ENCODE data around the gene GSTP1. TPM values are rescaled to one million over a fixed set of nuclear protein-coding genes. Genes with fewer than 3 reads are reported as not detected.

Gene GSTP1
- total RNA-seq, 1 donor from 2014 or later: 751 TPM

- no peak for DNase-seq
- no peaks in the 10 kb centered on the region for H3K9me3 ChIP-seq
- no peaks in the 10 kb centered on the region for H3K4me1 ChIP-seq
- H3K36me3 ChIP-seq: no peaks in the 10 kb centered on the region
- H3K27me3 ChIP-seq: no peaks in the 10 kb centered on the region
- H3K4me3 ChIP-seq: no peak overlapping the region
- TF ChIP-seq CTCF (IDR thresholded peaks at IDR 0.05): no peak
- no peak for ATAC-seq
- intact Hi-C loops (cut with DNase I): no loop called here
- no peak overlapping the region for H3K27ac ChIP-seq
These were observed 44.1 kb upstream of the GSTP1 start for GRCh38 chr11:67539550-67539949.

- H3K4me3 ChIP-seq: no peak overlapping the region
- no peak overlapping the region for H3K27ac ChIP-seq
- DNase-seq (no peak), ATAC-seq (no peak)
- no peaks in the 10 kb centered on the region for H3K36me3 ChIP-seq
- intact Hi-C loops (cut with DNase I): no loop called here
- no peaks in the 10 kb centered on the region for H3K27me3 ChIP-seq
- H3K4me1 ChIP-seq: no peaks in the 10 kb centered on the region
- TF ChIP-seq CTCF (IDR thresholded peaks at IDR 0.05): no peak
- H3K9me3 ChIP-seq: no peaks in the 10 kb centered on the region
These were observed 42.4 kb upstream of the GSTP1 start for GRCh38 chr11:67541198-67541597.

GRCh38 chr11:67542169-67542568, 41.4 kb upstream of the GSTP1 start:
- no peak overlapping the region for H3K27ac ChIP-seq
- no peaks in the 10 kb centered on the region for H3K36me3 ChIP-seq
- H3K9me3 ChIP-seq: no peaks in the 10 kb centered on the region
- DNase-seq (no peak), ATAC-seq (no peak)
- no peak for TF ChIP-seq CTCF (IDR thresholded peaks at IDR 0.05)
- H3K27me3 ChIP-seq: no peaks in the 10 kb centered on the region
- intact Hi-C loops (cut with DNase I): no loop called here
- H3K4me1 ChIP-seq: no peaks in the 10 kb centered on the region
- no peak overlapping the region for H3K4me3 ChIP-seq

GRCh38 chr11:67542971-67543370, 40.6 kb upstream of the GSTP1 start:
- intact Hi-C loops (cut with DNase I): no loop called here
- Histone ChIP-seq H3K27me3 (no peaks in the 10 kb centered on the region), H3K36me3 (no peaks in the 10 kb centered on the region), H3K9me3 (no peaks in the 10 kb centered on the region), H3K4me1 (no peaks in the 10 kb centered on the region), H3K27ac (no peak overlapping the region), H3K4me3 (no peak overlapping the region)
- DNase-seq: no peak
- TF ChIP-seq CTCF (IDR thresholded peaks at IDR 0.05): no peak
- no peak for ATAC-seq

GRCh38 chr11:67543585-67543984, 40.0 kb upstream of the GSTP1 start:
- no peak for ATAC-seq
- DNase-seq: no peak
- Histone ChIP-seq H3K4me1 (no peaks in the 10 kb centered on the region), H3K4me3 (no peak overlapping the region), H3K27ac (no peak overlapping the region), H3K9me3 (no peaks in the 10 kb centered on the region), H3K27me3 (no peaks in the 10 kb centered on the region), H3K36me3 (no peaks in the 10 kb centered on the region)
- intact Hi-C loops (cut with DNase I): no loop called here
- TF ChIP-seq CTCF (IDR thresholded peaks at IDR 0.05): no peak

GRCh38 chr11:67544616-67545242, 38.9 kb upstream of the GSTP1 start:
- intact Hi-C loops (cut with DNase I): no loop called here
- no peaks in the 10 kb centered on the region for H3K4me1 ChIP-seq
- H3K9me3 ChIP-seq: no peaks in the 10 kb centered on the region
- H3K27me3 ChIP-seq: no peaks in the 10 kb centered on the region
- no peak for TF ChIP-seq CTCF (IDR thresholded peaks at IDR 0.05)
- H3K4me3 ChIP-seq: no peak overlapping the region
- peak overlapping the region; percentile 5 for H3K27ac ChIP-seq
- peak; percentile 70 for ATAC-seq
- H3K36me3 ChIP-seq: no peaks in the 10 kb centered on the region
- DNase-seq: no peak
